22Rv1 (cell line): ENCODE data around the gene CFTR.

Experiments used
- CTCF ChIP-seq: fragments of 450-650 bp; IDR thresholded peaks from 2 replicates; pipeline ENCODE4 v1.5.1; 2017; ENCODE audit warnings: mild to moderate bottlenecking
- ZFX ChIP-seq: fragments of 450-650 bp; IDR thresholded peaks from 2 replicates; pipeline ENCODE4 v1.6.1; 2017; ENCODE audit warnings: antibody characterized with exemption, borderline replicate concordance

- TF ChIP-seq CTCF (no peak), ZFX (no peak)
Observed at GRCh38 chr7:117666689-117667088, 186.9 kb downstream of the CFTR start.
